Mesothelial cell of epicardium (in vitro differentiated cells): ENCODE measurements around the gene PARM1. TPM values are rescaled to one million over a fixed set of nuclear protein-coding genes. Genes with fewer than 3 reads are reported as not detected.

ENCODE experiments used
- DNase-seq, 2 experiments: peaks; one replicate each; pipeline ENCODE4 v3.0.0; 2021; ENCODE audit warnings: low spot score in 2 of 2; ENCODE audit not compliant: unreplicated experiment in 2 of 2
- H3K27ac Mint-ChIP-seq: 2 replicates; pipeline ENCODE4 v1.8.0; 2021; ENCODE audit warnings: mixed read lengths
- H3K27me3 Mint-ChIP-seq: 2 replicates; pipeline ENCODE4 v1.8.0; 2021; ENCODE audit warnings: low read depth, mixed read lengths
- H3K36me3 Mint-ChIP-seq: 2 replicates; pipeline ENCODE4 v1.8.0; 2021; ENCODE audit warnings: mixed read lengths
- H3K4me1 Mint-ChIP-seq: 2 replicates; pipeline ENCODE4 v1.8.0; 2021; ENCODE audit warnings: mixed read lengths
- H3K4me3 Mint-ChIP-seq: 2 replicates; pipeline ENCODE4 v1.8.0; 2021; ENCODE audit warnings: mild to moderate bottlenecking, moderate library complexity, mixed read lengths
- H3K9me3 Mint-ChIP-seq: 2 replicates; pipeline ENCODE4 v1.8.0; 2021; ENCODE audit warnings: mixed read lengths
- CTCF ChIP-seq: fragments of 200-600 bp; sonication (generic); IDR thresholded peaks from one replicate; pipeline ENCODE4 v1.5.0; 2021; ENCODE audit warnings: antibody characterized with exemption; ENCODE audit not compliant: unreplicated experiment
- total RNA-seq: library from RNA; stranded (reverse); gene quantifications from 3 replicates; pipeline ENCODE4 v1.2.1, GENCODE V29; 2021

PARM1 gene
- total RNA-seq, 1 donor from 2014 or later = 12.6 TPM

- no peak for TF ChIP-seq CTCF
- Mint-ChIP-seq H3K27ac (no peak overlapping the region), H3K4me3 (no peak overlapping the region), H3K4me1 (no peaks in the 10 kb centered on the region), H3K36me3 (peaks cover 4% of the 10 kb centered on the region), H3K9me3 (peaks cover 26% of the 10 kb centered on the region), H3K27me3 (no peaks in the 10 kb centered on the region)
- DNase-seq = no peak
Measured at GRCh38 chr4:74962584-74962983, 29.7 kb downstream of the PARM1 start.

- Mint-ChIP-seq H3K36me3 (peaks cover 4% of the 10 kb centered on the region), H3K9me3 (peaks cover 26% of the 10 kb centered on the region), H3K27ac (no peak overlapping the region), H3K4me3 (no peak overlapping the region), H3K27me3 (no peaks in the 10 kb centered on the region), H3K4me1 (no peaks in the 10 kb centered on the region)
- DNase-seq = no peak
- no peak for TF ChIP-seq CTCF
Measured at GRCh38 chr4:74964311-74964710, 31.4 kb downstream of the PARM1 start.

- H3K36me3 Mint-ChIP-seq = no peaks in the 10 kb centered on the region
- peaks cover 1% of the 10 kb centered on the region for H3K27me3 Mint-ChIP-seq
- peaks cover 7% of the 10 kb centered on the region for H3K4me1 Mint-ChIP-seq
- peaks cover 6% of the 10 kb centered on the region for H3K9me3 Mint-ChIP-seq
- no peak overlapping the region for H3K27ac Mint-ChIP-seq
- H3K4me3 Mint-ChIP-seq = no peak overlapping the region
- TF ChIP-seq CTCF = no peak
- no peak for DNase-seq
Measured at GRCh38 chr4:74967324-74967723, 34.4 kb downstream of the PARM1 start.

- Mint-ChIP-seq H3K4me3 (no peak overlapping the region), H3K4me1 (peaks cover 7% of the 10 kb centered on the region), H3K9me3 (peaks cover 3% of the 10 kb centered on the region), H3K27me3 (peaks cover 5% of the 10 kb centered on the region), H3K27ac (no peak overlapping the region), H3K36me3 (no peaks in the 10 kb centered on the region)
- TF ChIP-seq CTCF = no peak
- no peak for DNase-seq
Measured at GRCh38 chr4:74968456-74969164, 35.7 kb downstream of the PARM1 start.

GRCh38 chr4:74969507-74970474 lies 36.9 kb downstream of the PARM1 start:
- TF ChIP-seq CTCF = peak; percentile 11
- Mint-ChIP-seq H3K4me3 (no peak overlapping the region), H3K9me3 (peaks cover 4% of the 10 kb centered on the region), H3K27me3 (peaks cover 5% of the 10 kb centered on the region), H3K4me1 (peaks cover 7% of the 10 kb centered on the region), H3K27ac (no peak overlapping the region), H3K36me3 (no peaks in the 10 kb centered on the region)
- DNase-seq = no peak
